ENCODE results near the gene IGLL5. TPM values are rescaled to one million over a fixed set of nuclear protein-coding genes. Genes with fewer than 3 reads are reported as not detected.
A peak's percentile ranks its signal among the peaks of the same experiment; 100 is the strongest.

Gene IGLL5
- total RNA-seq, 1 donor from 2014 or later, result not detected

GRCh38 chr22:22927888-22928665 lies 40.5 kb downstream of the IGLL5 start:
- H3K4me2 ChIP-seq (ENCODE audit: low read length), result peak overlapping the region; percentile 33
- peaks cover 5% of the 10 kb centered on the region for H3K4me1 ChIP-seq (ENCODE audit: insufficient read depth, low read length)
- H4K20me1 ChIP-seq (ENCODE audit: insufficient read depth, low read length), result no peaks in the 10 kb centered on the region
- H3K27me3 ChIP-seq (ENCODE audit: insufficient read depth, low read length), result no peaks in the 10 kb centered on the region
- no peak overlapping the region for H3K9ac ChIP-seq (ENCODE audit: low read length)
- no peaks in the 10 kb centered on the region for H3K9me3 ChIP-seq (ENCODE audit: insufficient read depth, low read depth, low read length)
- Mint-ChIP-seq H3K4me3 (ENCODE audit: unreplicated experiment) (no peak overlapping the region), H3K27ac (ENCODE audit: unreplicated experiment) (no peak overlapping the region), H3K36me3 (ENCODE audit: low read depth, unreplicated experiment) (no peaks in the 10 kb centered on the region), H3K4me1 (ENCODE audit: low read depth, unreplicated experiment) (peaks cover 13% of the 10 kb centered on the region), H3K27me3 (ENCODE audit: low read depth, unreplicated experiment) (peaks cover 45% of the 10 kb centered on the region), H3K9me3 (ENCODE audit: unreplicated experiment) (no peaks in the 10 kb centered on the region)
- no peaks in the 10 kb centered on the region for H3K79me2 ChIP-seq (ENCODE audit: insufficient read depth, low read length)
- no peak for TF ChIP-seq EZH2 (IDR thresholded peaks at IDR 0.05; ENCODE audit: insufficient read depth, low read length)
- TF ChIP-seq, protein P1, sequence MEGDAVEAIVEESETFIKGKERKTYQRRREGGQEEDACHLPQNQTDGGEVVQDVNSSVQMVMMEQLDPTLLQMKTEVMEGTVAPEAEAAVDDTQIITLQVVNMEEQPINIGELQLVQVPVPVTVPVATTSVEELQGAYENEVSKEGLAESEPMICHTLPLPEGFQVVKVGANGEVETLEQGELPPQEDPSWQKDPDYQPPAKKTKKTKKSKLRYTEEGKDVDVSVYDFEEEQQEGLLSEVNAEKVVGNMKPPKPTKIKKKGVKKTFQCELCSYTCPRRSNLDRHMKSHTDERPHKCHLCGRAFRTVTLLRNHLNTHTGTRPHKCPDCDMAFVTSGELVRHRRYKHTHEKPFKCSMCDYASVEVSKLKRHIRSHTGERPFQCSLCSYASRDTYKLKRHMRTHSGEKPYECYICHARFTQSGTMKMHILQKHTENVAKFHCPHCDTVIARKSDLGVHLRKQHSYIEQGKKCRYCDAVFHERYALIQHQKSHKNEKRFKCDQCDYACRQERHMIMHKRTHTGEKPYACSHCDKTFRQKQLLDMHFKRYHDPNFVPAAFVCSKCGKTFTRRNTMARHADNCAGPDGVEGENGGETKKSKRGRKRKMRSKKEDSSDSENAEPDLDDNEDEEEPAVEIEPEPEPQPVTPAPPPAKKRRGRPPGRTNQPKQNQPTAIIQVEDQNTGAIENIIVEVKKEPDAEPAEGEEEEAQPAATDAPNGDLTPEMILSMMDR (IDR thresholded peaks at IDR 0.05; ENCODE audit: insufficient read depth, low read depth, low read length), result no peak
- no peak overlapping the region for H3K27ac ChIP-seq (ENCODE audit: low read depth, low read length)
- no peak for DNase-seq (ENCODE audit: low read depth)
- no peak for FAIRE-seq
- H3K36me3 ChIP-seq (ENCODE audit: insufficient read depth, low read length), result no peaks in the 10 kb centered on the region
- H3K4me3 ChIP-seq (ENCODE audit: insufficient read depth, low read depth, low read length), result no peak overlapping the region
- H2AFZ ChIP-seq (ENCODE audit: low read depth, low read length), result peak overlapping the region; percentile 56

DNA sequence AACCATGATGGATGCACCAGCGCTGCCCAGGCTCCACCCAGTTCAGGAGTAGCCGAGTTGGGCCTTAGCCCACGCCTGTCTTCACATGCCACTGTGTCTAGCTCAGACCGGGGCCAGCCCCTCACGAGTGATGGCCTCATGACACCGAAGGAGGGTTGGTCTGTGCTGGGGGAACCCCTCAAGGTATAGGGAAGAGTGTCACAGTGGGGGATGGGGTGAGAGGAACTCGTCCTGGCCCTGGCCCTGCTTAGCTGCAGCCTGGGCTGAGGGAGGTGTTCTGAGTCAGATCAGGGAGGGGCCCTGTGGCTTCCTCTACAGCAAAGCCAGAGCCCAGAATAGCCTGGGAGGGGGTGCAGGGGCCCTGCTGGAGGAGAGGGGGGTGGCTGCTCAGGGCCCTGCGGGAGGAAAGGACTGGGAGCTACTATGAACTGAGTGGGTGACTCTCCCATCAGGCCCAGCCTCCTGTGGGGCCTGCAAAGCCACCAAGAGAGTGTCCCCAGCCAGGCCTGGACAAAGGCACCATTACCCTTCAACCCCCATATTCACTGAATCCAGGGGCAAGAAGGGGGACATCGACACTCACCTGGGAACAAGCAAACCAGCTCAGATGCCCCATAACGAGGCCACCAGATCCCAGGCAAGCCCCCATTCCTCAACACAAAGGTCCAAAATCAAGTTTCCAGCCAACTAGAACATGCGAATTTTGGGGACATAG lies 41.2 kb downstream of the IGLL5 start:
- Histone ChIP-seq H3K4me2 (ENCODE audit: low read length) (peak overlapping the region; percentile 33), H3K36me3 (ENCODE audit: insufficient read depth, low read length) (no peaks in the 10 kb centered on the region), H2AFZ (ENCODE audit: low read depth, low read length) (peak overlapping the region; percentile 56), H3K4me1 (ENCODE audit: insufficient read depth, low read length) (peaks cover 5% of the 10 kb centered on the region), H3K27me3 (ENCODE audit: insufficient read depth, low read length) (no peaks in the 10 kb centered on the region), H3K9ac (ENCODE audit: low read length) (no peak overlapping the region), H4K20me1 (ENCODE audit: insufficient read depth, low read length) (no peaks in the 10 kb centered on the region), H3K4me3 (ENCODE audit: insufficient read depth, low read depth, low read length) (no peak overlapping the region), H3K9me3 (ENCODE audit: insufficient read depth, low read depth, low read length) (no peaks in the 10 kb centered on the region), H3K79me2 (ENCODE audit: insufficient read depth, low read length) (no peaks in the 10 kb centered on the region), H3K27ac (ENCODE audit: low read depth, low read length) (no peak overlapping the region)
- H3K27me3 Mint-ChIP-seq (ENCODE audit: low read depth, unreplicated experiment), result peaks cover 42% of the 10 kb centered on the region
- H3K36me3 Mint-ChIP-seq (ENCODE audit: low read depth, unreplicated experiment), result no peaks in the 10 kb centered on the region
- DNase-seq (ENCODE audit: low read depth) (peak; percentile 12), FAIRE-seq (no peak)
- H3K4me1 Mint-ChIP-seq (ENCODE audit: low read depth, unreplicated experiment), result peaks cover 13% of the 10 kb centered on the region
- TF ChIP-seq EZH2 (IDR thresholded peaks at IDR 0.05; ENCODE audit: insufficient read depth, low read length), result no peak
- TF ChIP-seq, protein P1 (IDR thresholded peaks at IDR 0.05; ENCODE audit: insufficient read depth, low read depth, low read length), result no peak
- no peak overlapping the region for H3K4me3 Mint-ChIP-seq (ENCODE audit: unreplicated experiment)
- no peak overlapping the region for H3K27ac Mint-ChIP-seq (ENCODE audit: unreplicated experiment)
- no peaks in the 10 kb centered on the region for H3K9me3 Mint-ChIP-seq (ENCODE audit: unreplicated experiment)
